H1 (cell line): ENCODE results near the gene AFAP1L1. TPM values are rescaled to one million over a fixed set of nuclear protein-coding genes. Genes with fewer than 3 reads are reported as not detected.

ENCODE experiments used
- CTCF ChIA-PET: fragments of 300-600 bp; sonication (Branson Sonifier 250); formaldehyde crosslinking; loops from one replicate; lab custom pipeline; 2021; ENCODE audit not compliant: partially characterized antibody; lab: Charles Lee
- POLR2A ChIA-PET: fragments of 300-600 bp; sonication (Branson Sonifier 250); formaldehyde crosslinking; loops from one replicate; lab custom pipeline; 2021; ENCODE audit warnings: inconsistent platforms; ENCODE audit not compliant: partially characterized antibody; lab: Charles Lee
- DNase-seq, 2 experiments: peaks; one replicate each; pipeline versions ENCODE4 v3.0.0 to v3.0.0-alpha.2; 2010 to 2022; ENCODE audit warnings: low spot score in 2 of 2, low read depth in 1 of 2, mixed read lengths in 1 of 2
- FAIRE-seq: peaks from 2 replicates; lab custom pipeline; 2011; peaks lifted over from hg19 to GRCh38; lab: Jason Lieb, UNC
- H2AFZ ChIP-seq: 2 replicates; pipeline ENCODE4 v1.8.1; 2012; ENCODE audit warnings: low read length, inconsistent platforms
- H2AK5ac ChIP-seq: 2 replicates; pipeline ENCODE4 v1.6.1; 2013; ENCODE audit warnings: low read depth, low read length
- H2BK120ac ChIP-seq: replicated peaks from 2 replicates; pipeline ENCODE3; 2013; ENCODE audit warnings: low read depth, low read length, inconsistent platforms
- H2BK12ac ChIP-seq: 2 replicates; pipeline ENCODE4 v1.6.1; 2013; ENCODE audit warnings: low read depth, low read length
- H2BK15ac ChIP-seq: 2 replicates; pipeline ENCODE4 v1.6.1; 2013; ENCODE audit warnings: low read length
- H2BK20ac ChIP-seq: 2 replicates; pipeline ENCODE4 v1.6.1; 2013; ENCODE audit warnings: low read length
- H2BK5ac ChIP-seq: 2 replicates; pipeline ENCODE4 v1.6.1; 2013; ENCODE audit warnings: low read depth, low read length
- H3K14ac ChIP-seq: 2 replicates; pipeline ENCODE4 v1.6.1; 2013; ENCODE audit warnings: inconsistent platforms; ENCODE audit not compliant: insufficient read length
- H3K18ac ChIP-seq: 2 replicates; pipeline ENCODE4 v1.6.1; 2013; ENCODE audit warnings: low read length; ENCODE audit errors: extremely low read depth
- H3K23ac ChIP-seq: 2 replicates; pipeline ENCODE4 v1.6.1; 2013; ENCODE audit warnings: inconsistent platforms; ENCODE audit not compliant: insufficient read length
- H3K23me2 ChIP-seq: 2 replicates; pipeline ENCODE4 v1.6.1; 2013; ENCODE audit warnings: low read depth, low read length
- H3K27ac ChIP-seq: 2 replicates; pipeline ENCODE4 v1.6.1; 2011; ENCODE audit warnings: low read depth, low read length, inconsistent platforms
- H3K27me3 ChIP-seq, 4 experiments: replicated peaks in 1 of 4; 1 replicate in 1 of 4; 2 replicates in 3 of 4; pipeline versions ENCODE4 v1.6.1 to v1.8.1; 2011 to 2013; ENCODE audit warnings: low read length in 3 of 4, mild to moderate bottlenecking in 3 of 4, inconsistent platforms in 2 of 4, mixed read lengths in 2 of 4, moderate library complexity in 1 of 4; ENCODE audit not compliant: control insufficient read depth in 3 of 4, insufficient read depth in 3 of 4; ENCODE audit errors: extremely low read depth in 1 of 4
- H3K36me3 ChIP-seq, 4 experiments: 2 replicates each; pipeline versions ENCODE4 v1.6.1 to v1.8.1; 2011 to 2013; ENCODE audit warnings: mild to moderate bottlenecking in 4 of 4, low read length in 3 of 4, moderate library complexity in 2 of 4, control low read depth in 1 of 4, inconsistent platforms in 1 of 4; ENCODE audit not compliant: insufficient read depth in 4 of 4, control insufficient read depth in 2 of 4
- H3K4ac ChIP-seq: replicated peaks from 2 replicates; pipeline ENCODE3; 2013; ENCODE audit warnings: low read length, low read depth, mixed read lengths, inconsistent platforms; ENCODE audit not compliant: insufficient read length
- H3K4me1 ChIP-seq, 4 experiments: replicated peaks in 1 of 4; 1 replicate in 1 of 4; 2 replicates in 3 of 4; pipeline versions ENCODE4 v1.6.1 to v1.8.1; 2011 to 2013; ENCODE audit warnings: low read length in 3 of 4, inconsistent platforms in 2 of 4, mixed read lengths in 1 of 4; ENCODE audit not compliant: insufficient read depth in 4 of 4, control insufficient read depth in 3 of 4
- H3K4me2 ChIP-seq, 2 experiments: 2 replicates each; pipeline versions ENCODE4 v1.6.1 to v1.8.1; 2011 to 2013; ENCODE audit warnings: low read depth in 2 of 2, low read length in 2 of 2, control low read depth in 1 of 2, inconsistent platforms in 1 of 2, mild to moderate bottlenecking in 1 of 2; ENCODE audit not compliant: insufficient read depth in 1 of 2
- H3K4me3 ChIP-seq, 4 experiments: fragments of 200-600, 300-600 bp in 1 of 4; sonication (generic), shearing (Covaris generic), sonication (Bioruptor Twin) in 1 of 4; 2 replicates each; pipeline versions ENCODE4 v1.5.1 to v1.8.1; 2011 to 2016; ENCODE audit warnings: low read length in 4 of 4, low read depth in 3 of 4, control low read depth in 2 of 4, inconsistent platforms in 2 of 4, mild to moderate bottlenecking in 2 of 4, mixed read lengths in 1 of 4, moderate library complexity in 1 of 4; ENCODE audit not compliant: insufficient read depth in 2 of 4; ENCODE audit errors: extremely low read depth in 1 of 4
- H3K56ac ChIP-seq: replicated peaks from 2 replicates; pipeline ENCODE3; 2013; ENCODE audit warnings: low read depth, mild to moderate bottlenecking, mixed read lengths, low read length, inconsistent platforms; ENCODE audit not compliant: insufficient read length
- H3K79me1 ChIP-seq: 2 replicates; pipeline ENCODE4 v1.6.1; 2013; ENCODE audit warnings: low read depth, low read length, control low read depth
- H3K79me2 ChIP-seq, 2 experiments: 2 replicates each; pipeline versions ENCODE4 v1.6.1 to v1.8.1; 2012 to 2013; ENCODE audit warnings: low read length in 2 of 2, mild to moderate bottlenecking in 2 of 2, inconsistent platforms in 1 of 2; ENCODE audit not compliant: insufficient read depth in 2 of 2, control insufficient read depth in 1 of 2
- H3K9ac ChIP-seq, 4 experiments: replicated peaks in 1 of 4; 1 replicate in 1 of 4; 2 replicates in 3 of 4; pipeline versions ENCODE4 v1.6.1 to v1.8.1; 2011 to 2013; ENCODE audit warnings: low read depth in 3 of 4, low read length in 3 of 4, control low read depth in 2 of 4, mild to moderate bottlenecking in 2 of 4, moderate library complexity in 2 of 4, inconsistent platforms in 1 of 4; ENCODE audit errors: extremely low read depth in 1 of 4
- H3K9me3 ChIP-seq, 2 experiments: 2 replicates each; pipeline versions ENCODE4 v1.6.1 to v1.8.1; 2012 to 2013; ENCODE audit warnings: mild to moderate bottlenecking in 2 of 2, moderate library complexity in 2 of 2, control low read depth in 1 of 2, inconsistent platforms in 1 of 2, low read depth in 1 of 2, low read length in 1 of 2, mixed read lengths in 1 of 2; ENCODE audit not compliant: insufficient read depth in 2 of 2
- H4K20me1 ChIP-seq, 2 experiments: replicated peaks in 1 of 2; 2 replicates each; pipeline versions ENCODE3 to v1.8.1; 2011 to 2013; ENCODE audit warnings: inconsistent platforms in 2 of 2, low read length in 2 of 2, mild to moderate bottlenecking in 1 of 2; ENCODE audit not compliant: insufficient read depth in 2 of 2, control insufficient read depth in 1 of 2
- H4K5ac ChIP-seq: 2 replicates; pipeline ENCODE4 v1.6.1; 2013; ENCODE audit warnings: low read length, low read depth, mixed read lengths, inconsistent platforms; ENCODE audit not compliant: insufficient read length
- H4K8ac ChIP-seq: 2 replicates; pipeline ENCODE4 v1.8.0; 2013; ENCODE audit warnings: mild to moderate bottlenecking, moderate library complexity, low read length, inconsistent platforms; ENCODE audit not compliant: insufficient read depth; ENCODE audit errors: extremely low read depth
- H4K91ac ChIP-seq: replicated peaks from 2 replicates; pipeline ENCODE3; 2013; ENCODE audit warnings: low read length, mixed read lengths, inconsistent platforms; ENCODE audit not compliant: insufficient read length
- SUZ12 ChIP-seq: fragments of 200-600 bp; sonication (generic); IDR thresholded peaks from 2 replicates; pipeline ENCODE4 v1.6.1; 2012; ENCODE audit warnings: mild to moderate bottlenecking, inconsistent platforms, low read length, moderate library complexity, mixed read lengths
- WGBS, 2 experiments: shearing (Covaris generic) in 1 of 2; methylation state at CpG; one replicate each; pipeline versions ENCODE4 v1.1.6 to v1.1.7; 2013 to 2015; ENCODE audit warnings: low lambda C conversion rate in 2 of 2, mixed read lengths in 2 of 2, inconsistent platforms in 1 of 2, low coverage in 1 of 2, missing lambda C conversion rate in 1 of 2; ENCODE audit not compliant: insufficient replicate concordance in 2 of 2, insufficient coverage in 1 of 2, insufficient read length in 1 of 2; ENCODE audit errors: extremely low coverage in 1 of 2, missing lambda C conversion rate in 1 of 2; 5-methylcytosine and 5-hydroxymethylcytosine counted together
- polyA plus RNA-seq, 7 experiments: library from polyadenylated mRNA; depleted of rRNA in 3 of 7; stranded (reverse) in 5 of 7; unstranded in 2 of 7; fragments of >200 nt in 5 of 7; fragments of 200-250 nt in 2 of 7; gene quantifications; 1 replicate in 5 of 7; 2 replicates in 1 of 7; 4 replicates in 1 of 7; pipeline versions ENCODE4 v1.2.1 to v1.2.3, GENCODE V29; 2011 to 2013; ENCODE audit warnings: missing spikeins in 2 of 7, mixed read lengths in 2 of 7
- total RNA-seq: library from RNA; stranded (reverse); fragmentation: NEBNext Ultra II Directional; extraction: Animal tissue kit (Norgen Biotek cat#: 25700); gene quantifications from 2 replicates; pipeline ENCODE4 v1.2.1, GENCODE V29; 2021

Gene AFAP1L1
- total and polyA plus RNA-seq, 2 of the 8 experiments (the other 6 are each of a cell fraction or from before 2014, with no cell fraction given) = 0.79 to 4.7 TPM

GRCh38 chr5:149271195-149271715 is 404 bp upstream of the AFAP1L1 start:
- peaks cover 8 to 31% (median 20%) of the 10 kb centered on the region in 4 experiments for H3K27me3 ChIP-seq
- H4K5ac ChIP-seq = no peak overlapping the region
- CTCF ChIA-PET = interaction anchor here (0.9 to 2.4 kb wide), 2 partner anchors 28 to 146 kb away, joined by 6 to 10 read pairs; no protein-coding TSS in a partner anchor
- peak overlapping the region; percentile 9; the same call in 1 of the 2 replicates for H2AFZ ChIP-seq
- no peak overlapping the region for H2BK20ac ChIP-seq
- no peak overlapping the region for H3K4ac ChIP-seq
- H3K4me1 ChIP-seq = peaks cover 7 to 8% (median 7%) of the 10 kb centered on the region in 4 experiments; a peak in 5 of 7 replicates
- H3K36me3 ChIP-seq = no peaks in the 10 kb centered on the region
- no peak overlapping the region for H3K9ac ChIP-seq
- peak overlapping the region; percentile 43 for H3K18ac ChIP-seq
- no peak overlapping the region for H2BK5ac ChIP-seq
- no peak overlapping the region for H2BK120ac ChIP-seq
- peaks cover 8% of the 10 kb centered on the region; the same call in 1 of the 2 replicates for H3K23me2 ChIP-seq
- H4K91ac ChIP-seq = peak overlapping the region; percentile 16
- H3K14ac ChIP-seq = no peak overlapping the region
- peak overlapping the region; percentile 89 to 97 for H3K4me2 ChIP-seq
- H4K8ac ChIP-seq = peak overlapping the region; percentile 65
- WGBS, 2 experiments = 2% methylated on average over 40 of the region's 40 CpGs; no CpG with 5 or more reads in 1 of the 2 experiments
- H3K23ac ChIP-seq = no peak overlapping the region
- FAIRE-seq (no peak), DNase-seq (peak in 1 of 2 experiments; percentile 82)
- H2BK12ac ChIP-seq = no peak overlapping the region
- H2AK5ac ChIP-seq = no peak overlapping the region
- POLR2A ChIA-PET = no interaction called here
- H4K20me1 ChIP-seq = peaks cover 0 to 3% of the 10 kb centered on the region in 2 experiments
- 0 out of 2 replicates have a peak overlapping the region, but pooled peaks have one; percentile 61 for H2BK15ac ChIP-seq
- H3K27ac ChIP-seq = no peak overlapping the region
- peak overlapping the region; percentile 70 to 79 (median 71) for H3K4me3 ChIP-seq
- no peaks in the 10 kb centered on the region for H3K79me1 ChIP-seq
- no peak overlapping the region for H3K56ac ChIP-seq
- H3K9me3 ChIP-seq = no peaks in the 10 kb centered on the region
- no peaks in the 10 kb centered on the region for H3K79me2 ChIP-seq
- TF ChIP-seq SUZ12 = peak; percentile 19
